Measurements from ENCODE around the gene CFAP410.

DNA sequence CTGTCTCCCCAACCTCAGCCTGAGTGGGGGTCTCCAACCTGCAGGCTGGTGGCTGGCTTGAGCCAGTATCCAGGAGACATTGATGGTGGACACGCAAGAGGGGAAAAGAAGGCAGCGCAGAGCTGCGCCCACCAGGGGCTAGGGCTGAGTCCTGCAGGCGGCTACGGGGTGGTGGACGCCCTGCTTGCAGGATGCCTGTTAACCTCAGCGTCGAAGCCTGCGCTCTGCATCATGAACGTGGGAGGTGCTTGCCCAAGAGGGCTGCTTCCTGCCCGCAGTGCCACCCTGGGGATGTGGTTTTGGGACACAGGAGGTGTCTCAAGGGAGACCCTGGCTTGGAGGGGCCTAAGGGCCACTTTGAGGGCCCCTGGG is 11.6 kb downstream of the CFAP410 start:
- no peak for TF ChIP-seq TCF12 (IDR thresholded peaks at IDR 0.05; ENCODE audit: low read depth)
- no peak for TF ChIP-seq EP300 (IDR thresholded peaks at IDR 0.05; ENCODE audit: borderline replicate concordance)
- TF ChIP-seq, protein P1, sequence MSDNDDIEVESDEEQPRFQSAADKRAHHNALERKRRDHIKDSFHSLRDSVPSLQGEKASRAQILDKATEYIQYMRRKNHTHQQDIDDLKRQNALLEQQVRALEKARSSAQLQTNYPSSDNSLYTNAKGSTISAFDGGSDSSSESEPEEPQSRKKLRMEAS (IDR thresholded peaks at IDR 0.05): no peak
- TF ChIP-seq REST (IDR thresholded peaks at IDR 0.05; ENCODE audit: low read depth): no peak
- TF ChIP-seq YY1 (IDR thresholded peaks at IDR 0.05; ENCODE audit: low read depth): no peak
- TF ChIP-seq RAD21 (IDR thresholded peaks at IDR 0.05; ENCODE audit: low read depth): no peak
- no peak for TF ChIP-seq CREB1 (IDR thresholded peaks at IDR 0.05; ENCODE audit: low read depth)
- TF ChIP-seq, protein P2, sequence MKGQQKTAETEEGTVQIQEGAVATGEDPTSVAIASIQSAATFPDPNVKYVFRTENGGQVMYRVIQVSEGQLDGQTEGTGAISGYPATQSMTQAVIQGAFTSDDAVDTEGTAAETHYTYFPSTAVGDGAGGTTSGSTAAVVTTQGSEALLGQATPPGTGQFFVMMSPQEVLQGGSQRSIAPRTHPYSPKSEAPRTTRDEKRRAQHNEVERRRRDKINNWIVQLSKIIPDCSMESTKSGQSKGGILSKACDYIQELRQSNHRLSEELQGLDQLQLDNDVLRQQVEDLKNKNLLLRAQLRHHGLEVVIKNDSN (IDR thresholded peaks at IDR 0.05): no peak
- no peak for TF ChIP-seq TEAD4 (IDR thresholded peaks at IDR 0.05)
- TF ChIP-seq CEBPB (IDR thresholded peaks at IDR 0.05): no peak
- no peak for TF ChIP-seq NFIC (IDR thresholded peaks at IDR 0.05)
- TF ChIP-seq TAF1 (IDR thresholded peaks at IDR 0.05; ENCODE audit: low read depth): no peak
- no peak for TF ChIP-seq EGR1 (IDR thresholded peaks at IDR 0.05)
- no peak for TF ChIP-seq FOXM1 (IDR thresholded peaks at IDR 0.05; ENCODE audit: borderline replicate concordance, low read depth)
